ENCODE measurements around the gene BEST4. TPM values are rescaled to one million over a fixed set of nuclear protein-coding genes. Genes with fewer than 3 reads are reported as not detected.

Gene BEST4
- total and polyA plus RNA-seq, 2 of the 4 experiments (the other 2 are of a cell fraction): 0.07 TPM; not detected in 1

DNA sequence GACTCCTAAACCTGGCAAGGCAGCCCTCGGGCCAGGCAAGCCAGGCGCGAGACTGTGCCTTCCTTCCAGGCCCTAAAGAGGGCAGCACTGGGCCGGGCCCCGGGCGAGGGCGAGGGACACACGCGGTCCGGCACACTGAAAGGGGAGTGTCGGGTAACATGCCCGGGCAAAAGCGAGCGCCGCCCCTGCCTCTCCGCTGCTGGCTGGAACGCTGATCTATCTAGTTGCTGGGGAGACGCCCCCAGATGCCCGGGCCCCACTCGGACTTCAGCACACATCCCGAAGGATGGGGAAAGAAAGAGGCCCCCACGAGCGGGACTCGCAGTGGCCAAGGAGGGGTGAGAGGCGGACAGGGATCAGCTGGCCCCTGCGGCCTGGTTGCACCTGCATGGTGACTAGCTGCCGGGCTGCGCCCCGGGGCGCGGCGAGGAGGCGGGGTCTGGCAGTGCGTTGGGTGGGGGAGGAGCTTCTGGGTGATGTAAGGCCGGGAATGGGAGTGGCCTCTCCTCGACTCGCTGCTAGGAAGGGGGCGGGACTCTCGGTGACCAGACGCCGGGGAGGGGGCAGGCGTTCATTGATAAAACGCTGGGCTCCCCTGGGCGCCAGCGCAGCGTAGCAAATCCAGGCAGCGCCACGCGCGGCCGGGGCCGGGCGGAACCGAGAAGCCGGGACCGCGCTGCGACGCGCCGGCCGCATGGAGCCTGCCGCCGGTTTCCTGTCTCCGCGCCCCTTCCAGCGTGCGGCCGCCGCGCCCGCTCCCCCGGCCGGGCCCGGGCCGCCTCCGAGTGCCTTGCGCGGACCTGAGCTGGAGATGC, 12.0 kb upstream of the BEST4 start, which contains the start of gene PLK3 (continued):
- TF ChIP-seq, protein P1, sequence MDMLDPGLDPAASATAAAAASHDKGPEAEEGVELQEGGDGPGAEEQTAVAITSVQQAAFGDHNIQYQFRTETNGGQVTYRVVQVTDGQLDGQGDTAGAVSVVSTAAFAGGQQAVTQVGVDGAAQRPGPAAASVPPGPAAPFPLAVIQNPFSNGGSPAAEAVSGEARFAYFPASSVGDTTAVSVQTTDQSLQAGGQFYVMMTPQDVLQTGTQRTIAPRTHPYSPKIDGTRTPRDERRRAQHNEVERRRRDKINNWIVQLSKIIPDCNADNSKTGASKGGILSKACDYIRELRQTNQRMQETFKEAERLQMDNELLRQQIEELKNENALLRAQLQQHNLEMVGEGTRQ (IDR thresholded peaks at IDR 0.05; ENCODE audit: low read depth, low read length): no peak
